Tracheal epithelial cell (primary cell): ENCODE results near the gene MRPL33. TPM values are rescaled to one million over a fixed set of nuclear protein-coding genes. Genes with fewer than 3 reads are reported as not detected.

Source experiments
- total RNA-seq: library from RNA; depleted of rRNA; stranded (reverse); fragments of >200 nt; gene quantifications from 2 replicates; pipeline ENCODE4 v1.2.1, GENCODE V29; 2014

MRPL33 gene
- 33.7 and 77.8 TPM in 2 replicates for total RNA-seq

GRCh38 chr2:27771548-27772335 lies at the start of gene MRPL33:
Gene MRPL33 (plus strand): TSS chr2:27771719. CDS start chr2:27771778, 59 bp downstream.

Other genes with a start within 250 kb of the MRPL33 start
- 3.2 and 8.7 TPM in 2 replicates for gene ZNF512, start 188.7 kb upstream of the MRPL33 start, total RNA-seq
- 0.85 and 1.9 TPM in 2 replicates for gene CCDC121, start 142.7 kb upstream of the MRPL33 start, total RNA-seq
- 36.9 and 51.8 TPM in 2 replicates for gene GPN1, start 142.7 kb upstream of the MRPL33 start, total RNA-seq
- gene SUPT7L, start 108.1 kb upstream of the MRPL33 start, total RNA-seq = 17.1 and 19.4 TPM in 2 replicates
- 23.2 and 27.7 TPM in 2 replicates for gene SLC4A1AP, start 107.8 kb upstream of the MRPL33 start, total RNA-seq
- gene RBKS, start 118.7 kb downstream of the MRPL33 start, total RNA-seq = 1.1 and 1.9 TPM in 2 replicates
- 8.7 and 10.1 TPM in 2 replicates for gene BABAM2, start 119.0 kb downstream of the MRPL33 start, total RNA-seq